Skeletal muscle cell (primary cell): ENCODE results near the gene BICRAL.

Experiments used
- DNase-seq: peaks from one replicate; pipeline ENCODE4 v3.0.0-alpha.2; 2010; ENCODE audit warnings: low read depth
- H3K4me3 ChIP-seq: 2 replicates; pipeline ENCODE4 v1.5.1; 2011; ENCODE audit warnings: low read depth, mild to moderate bottlenecking, control low read depth, low read length, moderate library complexity

The BICRAL gene

DNA sequence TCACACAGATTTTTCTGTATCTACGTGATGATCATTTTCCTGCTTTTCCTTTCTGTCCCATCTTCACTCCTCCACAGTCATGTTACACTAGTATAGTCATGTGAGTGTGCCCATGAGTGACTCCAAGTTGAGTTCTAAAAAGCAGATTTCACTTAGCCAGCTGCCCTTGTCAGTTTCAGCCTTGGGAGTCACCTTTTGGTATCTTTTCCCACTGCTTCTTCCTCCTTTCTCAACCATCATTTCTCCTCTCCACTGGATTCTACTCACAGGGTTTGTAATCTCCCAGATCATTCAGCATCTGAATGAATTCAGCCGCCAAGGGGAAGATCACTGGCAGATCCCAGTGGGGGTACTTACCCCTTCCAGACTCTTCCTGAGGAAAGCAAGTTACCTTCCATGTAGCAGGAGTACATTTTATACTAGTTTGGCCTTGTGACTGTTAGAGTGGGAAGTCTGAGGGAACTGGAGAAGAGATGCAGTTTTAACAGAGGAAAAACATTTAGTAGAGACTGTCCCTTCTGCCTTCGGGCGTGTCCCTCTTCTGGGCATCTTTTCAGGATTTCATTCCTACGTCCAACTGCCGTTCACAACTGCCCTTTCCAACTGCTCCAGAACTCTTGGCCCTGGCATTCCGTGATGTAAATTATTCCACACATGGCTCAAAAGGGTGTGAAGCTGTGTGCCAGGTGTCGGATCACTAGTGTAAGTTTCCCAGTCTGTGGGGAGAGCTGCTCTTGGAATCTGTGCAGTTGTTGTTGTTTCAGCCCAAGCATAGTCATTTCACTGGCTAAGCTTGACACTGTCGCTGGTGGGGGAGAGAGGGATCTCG, 38.9 kb downstream of the BICRAL start:
- H3K4me3 ChIP-seq: no peak overlapping the region
- no peak for DNase-seq

- DNase-seq: no peak
- no peak overlapping the region for H3K4me3 ChIP-seq
These were observed 39.5 kb downstream of the BICRAL start for GRCh38 chr6:42821341-42821668.

DNA sequence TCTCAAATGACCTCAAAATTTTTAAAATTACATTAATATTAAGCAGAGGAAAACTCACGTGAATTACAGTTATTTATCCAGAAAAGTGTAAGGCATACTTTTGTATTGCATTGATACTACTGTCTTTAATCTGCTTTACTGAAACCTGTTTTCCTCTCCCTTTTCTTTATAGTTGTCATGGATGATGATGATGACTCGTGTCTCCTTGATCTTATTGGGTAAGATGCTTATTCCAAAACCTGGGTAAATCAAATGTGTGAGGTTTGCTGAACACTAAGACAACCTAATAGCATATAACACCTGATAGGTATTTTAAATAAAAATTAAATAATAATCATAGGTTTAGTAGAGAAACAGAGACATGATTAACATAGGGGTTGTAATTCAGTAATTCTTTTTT, 40.0 kb downstream of the BICRAL start:
- DNase-seq: no peak
- H3K4me3 ChIP-seq: no peak overlapping the region

- DNase-seq: no peak
These were observed 47.8 kb downstream of the BICRAL start for GRCh38 chr6:42829561-42830092.

DNA sequence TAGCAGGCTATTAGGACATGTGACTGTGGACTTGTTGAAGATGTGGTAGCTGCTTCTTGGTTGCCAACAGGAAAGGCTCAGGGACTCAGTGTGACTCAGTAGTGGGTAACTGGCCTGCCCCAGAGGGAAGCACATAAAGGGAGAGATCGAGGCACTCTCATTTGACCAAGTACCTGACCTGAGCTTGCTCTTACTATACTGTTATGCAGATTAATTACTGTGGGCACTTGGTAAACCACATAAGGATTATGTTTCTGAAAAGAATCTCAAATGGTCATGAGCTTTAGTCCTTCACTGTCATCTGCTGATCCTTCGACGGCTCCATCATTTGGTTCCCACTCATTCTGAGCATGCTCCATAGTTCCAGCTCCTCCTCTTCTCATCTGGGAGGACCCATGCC, 49.4 kb downstream of the BICRAL start:
- H3K4me3 ChIP-seq: no peak overlapping the region
- no peak for DNase-seq

More at GRCh38 chr6:42829561-42830092, 47.8 kb downstream of the BICRAL start:
- no peak overlapping the region for H3K4me3 ChIP-seq

GRCh38 chr6:42834056-42834455, 52.2 kb downstream of the BICRAL start:
- no peak overlapping the region for H3K4me3 ChIP-seq
- no peak for DNase-seq

DNA sequence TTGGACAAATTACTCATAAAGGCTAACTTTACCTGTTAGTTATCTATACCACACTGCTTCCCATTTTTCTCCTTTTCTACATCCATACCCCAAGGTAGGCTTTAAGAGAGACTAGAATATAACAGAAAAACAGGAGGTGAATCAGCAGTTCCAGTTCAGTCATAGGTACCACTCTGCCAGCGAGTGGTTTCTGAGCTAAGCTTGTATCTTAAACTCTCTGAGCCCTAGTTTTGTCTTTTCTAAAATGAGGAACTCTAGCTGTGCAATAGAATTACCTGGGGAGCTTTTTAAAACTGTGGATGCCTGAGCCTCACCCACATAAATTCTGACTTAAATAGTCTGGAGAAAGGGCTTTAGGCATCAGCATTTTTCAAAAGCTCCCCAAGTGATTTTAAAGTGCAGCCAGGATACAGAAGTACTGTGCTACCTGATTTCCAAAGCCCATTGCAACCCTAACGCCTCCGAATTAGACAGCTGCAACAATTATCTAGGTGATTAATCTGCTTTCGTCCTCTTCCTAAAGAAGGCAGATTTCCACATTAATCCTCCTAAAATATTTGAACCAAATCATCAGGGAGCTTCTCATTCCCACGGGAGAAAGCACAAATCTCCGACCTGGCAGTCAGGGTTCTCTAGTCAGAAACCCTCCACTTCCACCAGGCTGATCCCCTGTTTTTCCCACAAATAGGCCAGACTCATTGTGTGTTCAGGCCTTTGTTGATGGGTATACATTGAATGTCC, 60.2 kb downstream of the BICRAL start:
- H3K4me3 ChIP-seq: no peak overlapping the region
- DNase-seq: no peak

- DNase-seq: no peak
- no peak overlapping the region for H3K4me3 ChIP-seq
These were observed 63.5 kb downstream of the BICRAL start for GRCh38 chr6:42845327-42845694.

DNA sequence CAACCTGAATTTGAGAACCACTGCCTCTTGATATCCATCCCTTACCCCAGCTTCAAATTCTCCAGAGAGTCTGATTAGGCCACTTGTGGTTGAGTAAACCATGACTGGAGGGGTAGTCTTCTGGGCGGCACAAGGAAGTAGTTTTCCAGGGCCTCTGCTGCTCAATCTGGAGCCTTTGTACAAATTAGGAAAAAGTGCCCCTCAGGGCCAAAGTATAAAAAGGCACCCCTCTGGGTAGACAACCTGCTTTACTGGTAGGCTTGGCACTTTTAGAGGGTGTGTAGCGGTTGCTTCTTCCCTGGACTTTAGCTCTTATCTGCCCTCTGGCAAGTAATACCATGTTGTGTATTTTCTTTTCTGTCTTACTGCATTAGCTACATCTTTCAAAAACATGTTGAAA, 64.7 kb downstream of the BICRAL start:
- no peak for DNase-seq
- H3K4me3 ChIP-seq: no peak overlapping the region

DNA sequence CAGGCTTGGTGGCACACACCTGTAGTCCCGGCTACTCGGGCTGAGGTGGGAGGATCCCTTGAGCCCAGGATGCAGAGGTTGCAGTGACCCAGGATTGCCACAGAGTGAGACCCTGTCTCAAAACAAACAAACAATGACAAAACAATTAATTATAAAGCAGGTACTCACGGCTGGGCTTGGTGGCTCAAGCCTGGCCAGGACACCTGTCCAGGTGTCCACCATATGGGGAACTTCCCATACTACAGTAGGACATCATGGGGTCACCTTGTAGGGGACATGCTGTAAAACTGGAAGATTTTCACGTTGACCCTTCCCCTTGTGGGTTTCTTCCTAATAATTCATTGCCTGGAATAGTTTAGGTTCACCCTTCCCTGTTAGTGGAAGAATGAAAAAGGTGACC, 66.8 kb downstream of the BICRAL start:
- no peak for DNase-seq
- H3K4me3 ChIP-seq: no peak overlapping the region

- no peak overlapping the region for H3K4me3 ChIP-seq
- DNase-seq: no peak
These were observed 69.7 kb downstream of the BICRAL start for GRCh38 chr6:42851599-42851998.

DNA sequence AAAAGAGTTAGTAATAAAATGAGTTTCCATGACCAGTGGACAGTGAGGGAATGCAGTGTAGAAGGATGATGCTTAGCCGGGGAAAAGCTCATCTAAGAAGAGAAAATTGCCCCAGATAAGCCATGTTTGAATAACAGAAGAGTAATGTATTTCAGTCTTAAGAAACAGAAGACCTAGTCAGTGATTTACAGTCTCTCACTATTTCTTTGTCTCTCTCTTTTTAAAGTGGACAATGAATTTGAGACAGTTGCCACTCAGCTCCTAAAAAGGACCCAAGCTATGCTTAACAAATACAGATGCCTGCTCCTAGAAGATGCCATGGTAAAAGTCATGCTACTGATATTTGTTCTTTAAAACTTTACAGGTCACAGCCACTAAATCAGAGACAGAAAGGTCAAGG, 78.2 kb downstream of the BICRAL start:
- DNase-seq: no peak
- no peak overlapping the region for H3K4me3 ChIP-seq

DNA sequence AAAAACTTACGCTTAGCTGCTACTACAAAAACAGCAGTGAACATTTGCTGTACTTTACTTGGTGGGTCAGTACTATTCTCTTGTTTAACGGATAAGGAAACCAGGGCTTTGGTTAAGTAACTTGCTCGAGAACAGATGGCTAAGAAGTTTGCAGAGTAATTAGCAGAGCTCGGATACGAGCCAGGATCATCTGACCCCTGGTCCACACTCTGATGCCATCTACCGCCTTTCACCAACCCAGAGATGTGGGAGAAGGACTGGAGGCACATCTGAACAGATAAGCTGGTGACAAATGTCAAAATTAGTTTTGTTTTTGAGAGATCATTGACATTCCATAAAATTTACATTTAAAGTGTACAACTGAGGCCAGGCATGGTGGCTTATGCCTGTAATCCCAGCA, 78.6 kb downstream of the BICRAL start:
- DNase-seq: no peak
- H3K4me3 ChIP-seq: no peak overlapping the region

DNA sequence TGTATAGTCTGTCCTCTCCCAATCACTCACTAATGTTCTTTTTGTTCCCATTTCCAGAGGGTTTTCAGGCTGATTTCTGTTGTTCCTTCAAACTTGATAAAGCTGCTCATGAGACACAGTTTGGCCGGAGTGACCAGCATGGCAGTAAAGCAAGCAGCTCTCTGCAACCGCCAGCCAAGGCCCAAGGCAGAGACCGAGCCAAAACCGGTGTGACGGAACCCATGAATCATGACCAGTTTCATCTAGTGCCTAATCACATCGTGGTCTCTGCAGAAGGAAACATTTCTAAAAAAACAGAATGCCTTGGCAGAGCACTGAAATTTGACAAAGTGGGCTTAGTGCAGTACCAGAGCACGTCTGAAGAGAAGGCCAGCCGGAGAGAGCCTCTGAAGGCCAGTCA, 82.8 kb downstream of the BICRAL start:
- DNase-seq: no peak
- H3K4me3 ChIP-seq: no peak overlapping the region

DNA sequence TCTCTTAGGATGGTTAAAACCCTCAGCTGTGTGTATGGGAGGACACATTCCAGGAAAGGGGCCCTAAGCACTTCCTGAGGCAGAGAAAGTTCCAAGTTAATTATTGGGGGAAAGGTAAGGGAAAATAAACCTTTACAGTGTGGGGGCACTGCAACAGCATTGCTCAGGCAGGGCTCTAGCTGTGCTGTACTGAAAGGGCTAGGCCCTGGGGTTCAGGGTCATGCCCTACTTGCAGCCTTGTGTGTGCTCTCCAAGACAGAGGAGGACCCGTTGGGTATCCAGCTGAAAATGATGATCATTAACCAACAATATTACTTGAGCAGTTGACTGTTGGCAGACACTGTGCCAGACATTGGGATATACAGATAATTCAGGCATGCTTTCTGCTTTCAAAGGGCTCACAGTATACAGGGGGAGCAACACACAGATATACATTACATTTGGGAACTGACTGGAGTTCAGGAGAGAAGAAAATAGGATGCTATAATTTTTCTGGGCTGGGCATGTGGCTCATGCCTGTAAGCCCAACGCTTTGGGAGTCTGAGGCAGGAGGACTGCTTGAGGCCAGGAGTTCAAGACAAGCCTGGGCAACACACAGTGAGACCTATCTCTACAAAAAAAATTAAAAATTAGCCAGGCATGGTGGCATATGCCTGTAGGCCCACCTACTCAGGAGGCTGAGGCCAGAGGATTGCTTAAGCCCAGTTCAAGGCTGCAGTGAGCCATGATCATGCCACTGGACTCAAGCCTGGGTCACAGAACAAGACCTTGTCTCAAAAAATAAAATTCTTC, 88.5 kb downstream of the BICRAL start:
- no peak for DNase-seq
- no peak overlapping the region for H3K4me3 ChIP-seq

GRCh38 chr6:42871711-42872110, 89.9 kb downstream of the BICRAL start:
- H3K4me3 ChIP-seq: no peak overlapping the region
- no peak for DNase-seq

DNA sequence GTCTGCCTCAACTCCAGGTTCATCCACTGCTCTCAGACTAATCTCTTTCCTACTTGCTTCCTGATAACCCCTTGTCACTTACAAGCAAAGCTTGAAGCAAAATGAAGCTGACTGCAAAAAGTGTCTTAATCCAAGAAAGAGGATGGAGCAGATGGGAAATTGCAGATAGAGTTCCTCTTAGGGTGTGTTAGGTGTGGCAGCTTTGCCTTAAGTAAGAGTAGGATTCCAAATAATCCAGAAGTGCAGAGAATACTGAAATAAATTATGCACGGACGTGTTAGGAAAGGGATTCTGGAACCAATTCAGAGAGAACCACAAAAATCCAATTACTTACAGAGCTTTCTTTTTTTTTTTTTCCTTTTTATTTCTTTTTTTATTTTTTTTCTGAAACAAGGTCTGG, 91.5 kb downstream of the BICRAL start:
- no peak for DNase-seq
- H3K4me3 ChIP-seq: no peak overlapping the region

DNA sequence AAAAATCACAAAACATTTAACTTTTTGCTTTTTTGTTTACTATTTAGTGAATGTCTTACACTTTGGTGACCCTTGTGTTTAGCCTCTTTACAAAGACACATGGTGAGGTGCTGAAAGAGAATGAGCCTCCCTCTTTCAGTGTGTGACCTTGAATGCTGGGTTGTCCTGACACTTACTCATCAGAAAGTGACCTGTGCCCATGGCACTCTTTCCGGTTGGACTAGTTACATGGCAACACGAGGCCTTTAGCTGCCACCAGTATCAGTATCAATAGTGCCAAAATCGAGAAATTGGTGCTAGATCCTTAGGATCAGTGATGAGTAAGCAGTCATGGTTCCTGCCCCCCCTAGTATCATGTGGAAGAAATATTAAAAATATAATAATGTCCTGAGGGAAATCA, 95.8 kb downstream of the BICRAL start:
- DNase-seq: no peak
- H3K4me3 ChIP-seq: no peak overlapping the region

- peak; percentile 65 for DNase-seq
- H3K4me3 ChIP-seq: peak within 1 kb of the TSS; percentile 81
These were observed 97.8 kb downstream of the BICRAL start, which contains the start of gene RPL7L1 for GRCh38 chr6:42879372-42880239. RPL7L1 (plus strand) TSS chr6:42879616; CDS start chr6:42879911, 295 bp downstream.
